ENCODE data around the gene GPC1.

DNA sequence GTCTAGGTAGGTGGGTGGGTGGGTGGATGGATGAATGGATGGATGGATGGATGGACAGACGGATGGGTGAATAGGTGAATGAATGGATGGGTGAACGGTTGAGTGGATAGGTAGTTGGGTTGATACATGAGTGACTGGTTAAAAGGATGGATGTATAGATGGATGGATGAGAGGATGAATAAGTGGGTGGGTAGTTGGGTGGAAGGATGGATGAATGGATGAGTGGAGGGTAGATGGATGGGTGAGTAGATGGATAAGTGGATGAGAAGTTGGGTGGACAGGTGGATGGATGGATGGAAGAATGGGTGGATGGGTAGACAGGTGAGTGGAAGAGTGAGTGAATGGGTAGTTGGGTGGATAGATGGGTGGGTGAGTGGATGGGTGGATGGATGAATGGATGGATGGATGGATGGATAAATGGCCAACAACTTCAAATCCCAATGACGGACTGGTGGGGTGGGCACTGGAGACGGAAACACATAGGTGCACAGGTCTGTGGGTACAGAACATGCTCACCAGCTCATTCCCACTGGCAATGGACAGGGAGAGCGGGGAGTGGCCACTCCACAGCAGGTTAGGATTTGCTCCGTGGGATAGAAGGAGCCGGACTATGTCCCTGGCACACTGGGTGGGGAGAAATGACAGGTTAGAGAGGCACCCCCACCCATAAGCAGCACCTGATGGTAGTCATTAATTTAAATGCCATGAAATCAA lies 73.5 kb downstream of the GPC1 start:
- TF ChIP-seq POLR2AphosphoS5 (IDR thresholded peaks at IDR 0.05; ENCODE audit: low read depth, low read length) (no peak), POLR2A (IDR thresholded peaks at IDR 0.05; ENCODE audit: low read depth, low read length) (no peak), TAF1 (IDR thresholded peaks at IDR 0.05; ENCODE audit: borderline replicate concordance, low read depth, low read length) (no peak)
